Measurements from ENCODE around the gene LUZP4.

LUZP4 gene

GRCh38 chrX:115311139-115311538, 21.6 kb downstream of the LUZP4 start:
- no peaks in the 10 kb centered on the region for H3K4me1 ChIP-seq (ENCODE audit: control insufficient read depth, low read length)
- H3K27ac ChIP-seq (ENCODE audit: low read depth, low read length), result no peak overlapping the region
- H3K36me3 ChIP-seq (ENCODE audit: control insufficient read depth, low read length), result no peaks in the 10 kb centered on the region
- H3K9me3 ChIP-seq (ENCODE audit: control insufficient read depth, insufficient read depth, low read length), result no peaks in the 10 kb centered on the region
- no peak overlapping the region for H3K4me3 ChIP-seq (ENCODE audit: low read length)
- no peaks in the 10 kb centered on the region for H3F3A ChIP-seq (ENCODE audit: control insufficient read depth, insufficient read depth)
- H3K27me3 ChIP-seq (ENCODE audit: control insufficient read depth, low read length), result no peaks in the 10 kb centered on the region
- H3K4me2 ChIP-seq (ENCODE audit: low read length), result no peak overlapping the region
- H3K9me2 ChIP-seq (replicated peaks; ENCODE audit: control insufficient read depth, low read length), result no peaks in the 10 kb centered on the region
- TF ChIP-seq EZH2phosphoT487 (IDR thresholded peaks at IDR 0.05; ENCODE audit: borderline replicate concordance, low read length) (no peak), CTCF (IDR thresholded peaks at IDR 0.05; ENCODE audit: low read depth, low read length, poor library complexity, severe bottlenecking) (no peak)
- H4K20me1 ChIP-seq (ENCODE audit: control insufficient read depth, insufficient read depth, low read depth, low read length), result no peaks in the 10 kb centered on the region
- H3K79me2 ChIP-seq (ENCODE audit: control insufficient read depth, low read length), result no peaks in the 10 kb centered on the region

DNA sequence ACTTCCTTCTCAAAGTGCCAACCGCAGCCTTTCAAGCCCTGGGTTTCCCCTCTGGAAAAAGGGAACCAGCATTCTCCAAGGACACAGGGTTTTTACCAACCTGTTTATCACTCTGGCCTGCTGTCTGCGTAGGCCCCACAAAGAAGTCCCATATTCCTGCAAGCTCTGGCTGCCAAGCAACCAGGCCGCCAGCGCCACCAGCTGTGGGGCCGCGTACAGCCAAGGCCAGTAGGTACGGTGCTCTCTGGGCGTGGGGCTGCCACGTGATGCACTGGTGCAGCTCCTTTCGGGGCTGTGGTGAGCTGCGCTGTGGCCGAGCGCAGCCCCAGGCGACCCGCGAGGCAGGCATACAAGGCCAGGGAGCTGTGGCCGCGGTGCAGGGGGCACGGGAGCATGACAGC, 22.1 kb downstream of the LUZP4 start:
- Histone ChIP-seq H3K27me3 (ENCODE audit: control insufficient read depth, low read length) (no peaks in the 10 kb centered on the region), H3K27ac (ENCODE audit: low read depth, low read length) (no peak overlapping the region), H3K9me3 (ENCODE audit: control insufficient read depth, insufficient read depth, low read length) (no peaks in the 10 kb centered on the region), H3F3A (ENCODE audit: control insufficient read depth, insufficient read depth) (no peaks in the 10 kb centered on the region), H4K20me1 (ENCODE audit: control insufficient read depth, insufficient read depth, low read depth, low read length) (no peaks in the 10 kb centered on the region), H3K4me3 (ENCODE audit: low read length) (no peak overlapping the region), H3K79me2 (ENCODE audit: control insufficient read depth, low read length) (no peaks in the 10 kb centered on the region), H3K36me3 (ENCODE audit: control insufficient read depth, low read length) (no peaks in the 10 kb centered on the region), H3K4me1 (ENCODE audit: control insufficient read depth, low read length) (no peaks in the 10 kb centered on the region), H3K9me2 (replicated peaks; ENCODE audit: control insufficient read depth, low read length) (no peaks in the 10 kb centered on the region), H3K4me2 (ENCODE audit: low read length) (no peak overlapping the region)
- TF ChIP-seq EZH2phosphoT487 (IDR thresholded peaks at IDR 0.05; ENCODE audit: borderline replicate concordance, low read length) (no peak), CTCF (IDR thresholded peaks at IDR 0.05; ENCODE audit: low read depth, low read length, poor library complexity, severe bottlenecking) (no peak)

DNA sequence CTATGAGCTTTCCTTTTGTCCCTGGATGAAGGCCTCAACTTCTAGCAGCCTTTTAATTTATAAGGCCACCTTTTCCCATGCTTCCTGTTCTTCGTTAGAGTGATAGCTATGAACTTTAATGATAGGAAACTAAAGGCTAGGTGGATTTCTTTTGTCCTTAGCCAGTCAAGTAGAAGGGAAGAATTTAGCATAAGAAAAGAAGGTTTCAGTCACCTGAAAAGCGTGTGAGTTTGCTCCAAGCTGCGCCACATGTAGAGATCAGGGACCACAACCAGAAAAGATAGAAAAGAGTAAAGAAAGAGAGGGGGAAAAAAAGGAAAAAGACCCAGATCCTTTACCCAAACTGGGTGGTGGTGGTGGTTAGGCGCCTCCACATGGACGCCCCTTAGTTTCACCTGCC, 28.6 kb downstream of the LUZP4 start:
- Histone ChIP-seq H3K4me3 (ENCODE audit: low read length) (no peak overlapping the region), H3K4me2 (ENCODE audit: low read length) (no peak overlapping the region), H3K27me3 (ENCODE audit: control insufficient read depth, low read length) (no peaks in the 10 kb centered on the region), H3K9me2 (replicated peaks; ENCODE audit: control insufficient read depth, low read length) (no peaks in the 10 kb centered on the region), H3K79me2 (ENCODE audit: control insufficient read depth, low read length) (no peaks in the 10 kb centered on the region), H3K9me3 (ENCODE audit: control insufficient read depth, insufficient read depth, low read length) (no peaks in the 10 kb centered on the region), H4K20me1 (ENCODE audit: control insufficient read depth, insufficient read depth, low read depth, low read length) (no peaks in the 10 kb centered on the region), H3K27ac (ENCODE audit: low read depth, low read length) (no peak overlapping the region), H3K36me3 (ENCODE audit: control insufficient read depth, low read length) (no peaks in the 10 kb centered on the region), H3F3A (ENCODE audit: control insufficient read depth, insufficient read depth) (no peaks in the 10 kb centered on the region), H3K4me1 (ENCODE audit: control insufficient read depth, low read length) (no peaks in the 10 kb centered on the region)
- TF ChIP-seq EZH2phosphoT487 (IDR thresholded peaks at IDR 0.05; ENCODE audit: borderline replicate concordance, low read length) (no peak), CTCF (IDR thresholded peaks at IDR 0.05; ENCODE audit: low read depth, low read length, poor library complexity, severe bottlenecking) (no peak)

GRCh38 chrX:115322375-115322774, 32.9 kb downstream of the LUZP4 start:
- no peak overlapping the region for H3K4me2 ChIP-seq (ENCODE audit: low read length)
- H3K9me2 ChIP-seq (replicated peaks; ENCODE audit: control insufficient read depth, low read length), result no peaks in the 10 kb centered on the region
- H3K27ac ChIP-seq (ENCODE audit: low read depth, low read length), result no peak overlapping the region
- no peaks in the 10 kb centered on the region for H3F3A ChIP-seq (ENCODE audit: control insufficient read depth, insufficient read depth)
- no peak overlapping the region for H3K4me3 ChIP-seq (ENCODE audit: low read length)
- no peaks in the 10 kb centered on the region for H3K36me3 ChIP-seq (ENCODE audit: control insufficient read depth, low read length)
- no peaks in the 10 kb centered on the region for H3K79me2 ChIP-seq (ENCODE audit: control insufficient read depth, low read length)
- H3K27me3 ChIP-seq (ENCODE audit: control insufficient read depth, low read length), result no peaks in the 10 kb centered on the region
- TF ChIP-seq CTCF (IDR thresholded peaks at IDR 0.05; ENCODE audit: low read depth, low read length, poor library complexity, severe bottlenecking), result no peak
- TF ChIP-seq EZH2phosphoT487 (IDR thresholded peaks at IDR 0.05; ENCODE audit: borderline replicate concordance, low read length), result no peak
- no peaks in the 10 kb centered on the region for H3K9me3 ChIP-seq (ENCODE audit: control insufficient read depth, insufficient read depth, low read length)
- H4K20me1 ChIP-seq (ENCODE audit: control insufficient read depth, insufficient read depth, low read depth, low read length), result no peaks in the 10 kb centered on the region
- H3K4me1 ChIP-seq (ENCODE audit: control insufficient read depth, low read length), result no peaks in the 10 kb centered on the region
